ENCODE results near the gene MED31. TPM values are rescaled to one million over a fixed set of nuclear protein-coding genes. Genes with fewer than 3 reads are reported as not detected.

The MED31 gene
- total RNA-seq, 1 experiment from 2014 or later: 10.6 TPM

- DNase-seq (ENCODE audit: low spot score) (no peak), ATAC-seq (no peak)
- H3K9me3 Mint-ChIP-seq: no peaks in the 10 kb centered on the region
- CTCF ChIA-PET: no interaction called here
- H3K4me1 Mint-ChIP-seq: peaks cover 2% of the 10 kb centered on the region
- peaks cover 33% of the 10 kb centered on the region for H3K36me3 Mint-ChIP-seq
- TF ChIP-seq ZNF281 (CRISPR knock-in tag; IDR thresholded peaks at IDR 0.05): no peak
- no peak for TF ChIP-seq ZSCAN18 (CRISPR knock-in tag; IDR thresholded peaks at IDR 0.05)
- TF ChIP-seq GABPB1 (CRISPR knock-in tag; IDR thresholded peaks at IDR 0.05): no peak
- no peak for TF ChIP-seq RELA (CRISPR knock-in tag; IDR thresholded peaks at IDR 0.05; ENCODE audit: borderline replicate concordance)
- no peak for TF ChIP-seq ZNF423 (CRISPR knock-in tag; IDR thresholded peaks at IDR 0.05)
- TF ChIP-seq IRF2 (CRISPR knock-in tag; IDR thresholded peaks at IDR 0.05; ENCODE audit: borderline replicate concordance, low read depth): no peak
- TF ChIP-seq MAX (CRISPR knock-in tag; IDR thresholded peaks at IDR 0.05): no peak
- TF ChIP-seq ATF3 (CRISPR knock-in tag; conservative IDR thresholded peaks at IDR 0.05): no peak
- no peak for TF ChIP-seq SP1 (CRISPR knock-in tag; conservative IDR thresholded peaks at IDR 0.05)
- no peak for TF ChIP-seq ZNF121 (CRISPR knock-in tag; IDR thresholded peaks at IDR 0.05)
- TF ChIP-seq E2F4 (CRISPR knock-in tag; IDR thresholded peaks at IDR 0.05; ENCODE audit: borderline replicate concordance, low read depth): no peak
- TF ChIP-seq IRF1 (CRISPR knock-in tag; IDR thresholded peaks at IDR 0.05): no peak
- no peak for TF ChIP-seq OVOL2 (CRISPR knock-in tag; IDR thresholded peaks at IDR 0.05; ENCODE audit: borderline replicate concordance)
- no peak for TF ChIP-seq KAT7 (CRISPR knock-in tag; IDR thresholded peaks at IDR 0.05; ENCODE audit: borderline replicate concordance)
- TF ChIP-seq TEAD1 (CRISPR knock-in tag; IDR thresholded peaks at IDR 0.05): no peak
- POLR2A ChIA-PET: no interaction called here
- no peak overlapping the region for H3K27ac Mint-ChIP-seq
- no peaks in the 10 kb centered on the region for H3K27me3 Mint-ChIP-seq (ENCODE audit: low read depth)
- no peak overlapping the region for H3K4me3 Mint-ChIP-seq
These were observed 54.5 kb downstream of the MED31 start for GRCh38 chr17:6596941-6597340.

GRCh38 chr17:6596511-6596910 is 54.9 kb downstream of the MED31 start:
- H3K27me3 Mint-ChIP-seq (ENCODE audit: low read depth): no peaks in the 10 kb centered on the region
- ATAC-seq (no peak), DNase-seq (ENCODE audit: low spot score) (no peak)
- peaks cover 33% of the 10 kb centered on the region for H3K36me3 Mint-ChIP-seq
- peaks cover 4% of the 10 kb centered on the region for H3K4me1 Mint-ChIP-seq
- H3K4me3 Mint-ChIP-seq: no peak overlapping the region
- no peaks in the 10 kb centered on the region for H3K9me3 Mint-ChIP-seq
- TF ChIP-seq EMX1 (CRISPR knock-in tag; IDR thresholded peaks at IDR 0.05) (no peak), CBFB (CRISPR knock-in tag; IDR thresholded peaks at IDR 0.05; ENCODE audit: low read depth) (no peak), ATF2 (CRISPR knock-in tag; IDR thresholded peaks at IDR 0.05; ENCODE audit: borderline replicate concordance, low read depth) (no peak), ARID4B (CRISPR knock-in tag; IDR thresholded peaks at IDR 0.05; ENCODE audit: borderline replicate concordance) (no peak)
- ChIA-PET POLR2A (no interaction called here), CTCF (no interaction called here)
- no peak overlapping the region for H3K27ac Mint-ChIP-seq
